ENCODE measurements around the gene DHX35. TPM values are rescaled to one million over a fixed set of nuclear protein-coding genes. Genes with fewer than 3 reads are reported as not detected.

Gene DHX35
- polyA plus RNA-seq, 4 donors, result 13.5 to 18.9 (median 16.4) TPM

DNA sequence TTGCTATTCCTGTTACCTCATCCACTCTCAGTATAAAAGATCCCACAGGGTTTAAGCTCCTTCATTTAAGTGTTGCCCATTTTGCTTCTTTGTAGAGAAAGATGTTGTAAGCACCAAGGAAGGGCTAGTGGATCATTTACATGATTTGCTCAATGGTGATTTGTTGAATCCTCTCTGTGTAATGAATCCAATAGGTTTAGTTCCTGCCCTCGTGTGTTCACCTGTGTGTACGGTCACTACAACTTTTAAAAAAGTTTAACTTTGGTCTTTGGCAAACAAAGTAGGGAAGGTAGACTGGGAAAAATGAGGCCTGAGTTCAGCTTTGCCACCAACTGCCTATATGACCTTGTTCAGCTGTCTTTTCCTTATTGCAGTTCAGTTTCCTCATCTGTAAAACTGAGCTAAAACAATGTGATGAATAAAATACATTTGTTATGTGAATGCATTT lies 51.5 kb downstream of the DHX35 start:
- DNase-seq (ENCODE audit: low read depth in 4 of 4, low spot score in 3 of 4), result no peak

DNA sequence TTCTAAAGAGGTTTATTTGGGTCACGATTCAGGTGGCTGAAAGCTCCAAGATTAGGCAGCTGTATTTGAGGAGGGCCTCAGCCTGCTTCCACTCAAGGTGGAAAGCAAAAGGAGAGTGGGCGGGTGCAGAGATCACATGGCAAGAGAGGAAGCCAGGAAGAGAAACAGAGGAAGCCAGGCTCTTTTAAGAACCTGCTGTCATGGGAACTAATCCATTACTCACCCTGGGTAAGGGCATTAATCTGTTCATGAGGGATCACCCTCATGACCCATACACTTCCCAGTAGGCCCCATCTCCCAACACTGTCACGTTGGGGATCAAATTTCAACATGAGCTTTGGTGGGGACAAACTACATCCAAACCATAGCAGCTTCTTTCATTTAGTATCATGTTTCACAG lies 53.9 kb downstream of the DHX35 start:
- DNase-seq (ENCODE audit: low read depth in 4 of 4, low spot score in 3 of 4), result no peak

DNA sequence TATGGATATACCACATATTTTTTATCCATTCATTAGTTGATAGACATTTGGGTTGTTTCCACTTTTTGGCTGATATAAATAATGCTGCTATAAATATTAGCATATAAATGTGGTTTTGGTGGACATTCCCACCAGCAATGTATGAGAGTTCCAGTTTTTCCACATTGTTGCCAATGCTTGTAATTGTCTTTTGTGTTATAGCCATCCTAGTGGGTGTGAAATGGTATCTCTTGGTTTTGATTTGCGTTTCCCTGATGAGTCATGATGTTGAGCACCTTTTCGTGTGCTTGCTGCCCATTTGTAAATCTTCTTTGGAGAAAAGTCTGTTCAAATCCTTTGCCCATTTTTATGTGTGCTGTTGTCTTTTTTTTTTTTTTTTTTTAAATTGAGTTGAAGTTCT lies 54.4 kb downstream of the DHX35 start:
- no peak for DNase-seq (ENCODE audit: low read depth in 4 of 4, low spot score in 3 of 4)

DNA sequence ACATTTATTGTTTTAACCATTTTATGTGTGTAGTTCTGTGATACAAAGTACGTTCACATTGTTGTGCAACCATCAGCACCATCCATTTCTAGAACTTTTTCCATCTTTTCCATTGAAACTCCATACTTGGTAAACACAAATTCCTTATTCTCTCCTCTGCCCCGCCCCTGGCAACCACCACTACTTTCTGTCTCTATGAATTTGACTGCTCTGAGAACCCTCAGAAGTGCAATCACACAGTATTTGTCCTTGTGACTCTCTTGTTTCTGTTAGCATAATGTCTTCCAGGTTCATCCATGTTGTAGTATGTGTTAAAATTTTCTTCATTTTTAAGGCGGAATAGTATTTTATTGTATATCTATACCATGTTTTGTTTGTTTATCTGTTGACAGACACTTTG lies 56.9 kb downstream of the DHX35 start:
- no peak for DNase-seq (ENCODE audit: low read depth in 4 of 4, low spot score in 3 of 4)

DNA sequence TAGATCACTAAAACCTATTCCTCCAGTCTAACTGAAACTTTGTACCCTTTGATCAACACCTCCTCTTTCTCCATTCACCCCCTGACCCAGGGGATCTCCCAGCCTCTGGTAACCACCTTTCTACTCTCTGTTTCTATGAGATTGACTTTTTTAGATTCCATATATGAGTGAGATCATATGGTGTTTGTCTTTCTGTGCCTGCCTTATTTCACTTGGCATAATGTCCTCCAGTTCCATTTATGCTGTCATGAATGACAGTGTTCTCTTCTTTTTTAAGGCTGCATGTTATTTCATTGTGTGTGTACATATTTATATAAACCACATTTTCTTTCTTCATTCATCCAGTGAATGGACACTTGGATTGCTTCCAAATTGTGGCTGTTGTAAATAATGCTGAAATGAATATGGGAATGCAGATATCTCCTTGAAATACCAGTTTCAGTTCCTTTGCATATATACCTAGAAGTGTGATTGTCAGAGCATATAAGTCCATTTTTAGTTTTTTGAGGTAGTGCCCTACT lies 57.7 kb downstream of the DHX35 start:
- no peak for DNase-seq (ENCODE audit: low read depth in 4 of 4, low spot score in 3 of 4)

DNA sequence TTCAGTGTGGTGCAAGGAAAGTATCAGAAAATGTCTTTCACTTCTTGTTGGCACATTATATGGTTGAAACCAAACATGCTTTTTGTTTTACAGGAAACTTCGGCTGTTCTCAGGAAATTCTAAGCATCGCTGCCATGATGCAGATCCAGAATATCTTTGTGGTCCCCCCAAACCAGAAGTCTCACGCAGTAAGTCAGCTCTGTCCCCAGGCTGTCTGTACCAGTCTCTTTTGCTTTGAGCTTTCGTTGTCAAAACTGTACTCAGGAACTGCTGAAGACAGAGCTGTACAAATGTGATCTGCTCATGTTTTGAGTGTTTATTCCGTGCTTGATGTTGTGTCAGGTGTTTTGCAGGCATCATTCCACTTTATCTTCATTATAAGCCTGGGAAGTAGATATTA lies 59.6 kb downstream of the DHX35 start:
- no peak for DNase-seq (ENCODE audit: low read depth in 4 of 4, low spot score in 3 of 4)

DNA sequence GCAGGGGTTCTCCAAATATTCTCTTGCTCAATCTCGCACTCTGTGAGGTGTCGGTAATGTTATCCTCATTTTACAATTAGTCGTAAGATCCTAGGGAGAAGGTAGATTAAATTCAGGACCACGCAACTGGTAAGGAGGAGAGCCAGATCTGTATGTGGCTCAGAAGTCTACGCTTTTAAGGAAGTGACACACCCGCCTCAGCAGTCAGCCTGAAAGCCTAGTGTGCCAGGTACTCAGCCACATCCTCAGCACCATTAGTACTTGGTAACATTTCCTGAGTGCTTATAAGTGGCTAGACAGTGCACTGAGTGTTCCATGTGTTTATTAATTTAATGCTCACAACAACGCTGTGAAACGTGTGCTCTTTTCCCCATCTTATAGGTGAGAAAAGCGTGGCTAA lies 63.7 kb downstream of the DHX35 start:
- no peak for DNase-seq (ENCODE audit: low read depth in 4 of 4, low spot score in 3 of 4)

DNA sequence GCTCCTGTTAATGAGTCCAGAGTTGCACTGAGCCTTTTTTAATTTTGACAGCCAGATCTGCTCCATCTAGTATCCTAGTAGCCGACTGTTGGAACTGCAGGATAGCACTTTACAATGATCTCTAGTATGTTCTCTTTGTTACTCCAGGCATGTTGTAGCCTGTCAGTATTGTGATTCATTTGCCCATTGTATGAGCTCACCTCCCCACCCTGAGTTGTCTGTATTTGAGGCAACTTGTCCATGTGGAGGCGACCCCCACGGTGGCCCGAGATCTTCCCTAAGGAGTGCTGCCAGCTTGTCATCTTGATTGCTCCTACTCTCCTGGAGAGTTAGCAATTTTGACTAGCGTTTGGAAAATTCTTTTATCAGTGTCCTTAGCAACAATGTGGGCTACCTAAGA lies 67.2 kb downstream of the DHX35 start:
- no peak for DNase-seq (ENCODE audit: low read depth in 4 of 4, low spot score in 3 of 4)

DNA sequence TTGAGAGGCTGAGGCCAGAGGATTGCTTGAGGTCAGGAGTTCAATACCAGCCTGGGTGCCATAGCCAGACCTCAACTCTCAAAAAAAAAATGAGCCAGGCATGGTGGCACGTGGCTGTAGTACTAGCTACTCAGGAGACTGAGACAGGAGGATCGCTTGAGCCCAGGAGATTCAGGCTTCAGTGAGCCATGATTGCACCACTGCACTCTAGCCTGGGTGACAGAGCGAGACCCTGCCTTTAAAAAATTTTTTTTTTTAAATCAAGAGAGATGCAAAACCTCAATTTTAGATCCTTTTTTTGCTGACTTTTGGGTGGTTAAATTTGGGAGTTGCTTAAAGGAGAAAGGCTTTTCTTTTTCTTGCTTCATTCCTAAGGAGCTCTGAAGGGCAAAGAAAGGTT lies 70.9 kb downstream of the DHX35 start:
- DNase-seq (ENCODE audit: low read depth in 4 of 4, low spot score in 3 of 4), result no peak

DNA sequence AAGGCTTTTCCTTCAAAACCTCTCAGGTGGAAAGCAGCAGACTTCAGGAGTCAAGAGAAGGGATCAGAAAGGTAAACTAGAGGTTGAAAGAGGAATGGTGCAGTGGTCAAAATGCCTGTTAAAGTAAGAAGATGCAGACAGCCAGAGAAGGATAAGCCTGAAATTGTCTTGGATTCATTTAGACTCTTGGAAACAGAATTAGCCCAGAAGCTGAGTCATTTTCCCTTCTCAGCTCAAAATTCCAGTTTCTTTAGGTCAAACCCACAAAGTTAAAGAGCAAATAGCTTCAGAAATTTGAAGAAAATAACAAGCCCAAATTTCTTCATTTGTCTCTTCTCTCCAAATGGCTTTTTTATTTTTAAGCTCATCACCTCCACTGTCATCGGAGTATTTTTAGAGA lies 73.9 kb downstream of the DHX35 start:
- no peak for DNase-seq (ENCODE audit: low read depth in 4 of 4, low spot score in 3 of 4)

DNA sequence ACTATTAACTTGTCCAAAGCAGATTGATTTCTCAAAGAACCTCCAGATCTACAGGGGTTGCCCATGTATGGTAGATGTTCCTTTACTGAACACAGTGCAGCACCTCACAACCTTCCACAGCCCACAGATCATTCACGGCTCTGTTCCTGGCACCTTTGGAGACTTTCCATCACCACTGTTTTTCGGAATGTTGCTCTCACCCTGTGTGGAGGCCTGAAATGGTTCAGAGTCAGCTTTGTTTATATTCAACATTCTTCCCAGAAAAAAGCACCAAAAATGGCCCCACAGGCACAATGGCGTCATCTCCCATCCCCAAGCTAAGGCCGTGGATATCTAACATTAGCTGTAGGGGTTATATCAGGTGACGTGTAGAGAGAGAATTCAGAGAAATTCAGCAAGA lies 74.7 kb downstream of the DHX35 start:
- DNase-seq (ENCODE audit: low read depth in 4 of 4, low spot score in 3 of 4), result no peak

DNA sequence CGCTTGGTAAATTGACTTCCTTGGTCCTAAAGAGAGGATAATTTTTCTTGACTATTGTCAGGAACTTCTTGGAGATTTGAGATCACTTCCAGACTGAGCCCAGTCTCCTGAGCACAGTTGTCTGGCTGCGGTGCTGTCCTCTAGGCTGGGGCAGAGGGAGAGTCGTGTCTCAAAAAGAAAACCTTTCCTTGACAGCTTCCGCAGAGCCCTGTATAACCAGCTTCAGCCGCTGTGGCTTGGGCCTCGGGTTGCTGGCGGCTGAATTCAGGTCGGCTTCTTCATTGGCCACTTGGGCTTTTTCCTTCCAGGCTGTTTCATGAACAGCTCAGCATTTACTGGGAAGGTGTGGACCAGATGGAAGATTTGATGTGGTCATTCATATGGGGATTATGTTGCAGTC lies 75.9 kb downstream of the DHX35 start:
- no peak for DNase-seq (ENCODE audit: low read depth in 4 of 4, low spot score in 3 of 4)

DNA sequence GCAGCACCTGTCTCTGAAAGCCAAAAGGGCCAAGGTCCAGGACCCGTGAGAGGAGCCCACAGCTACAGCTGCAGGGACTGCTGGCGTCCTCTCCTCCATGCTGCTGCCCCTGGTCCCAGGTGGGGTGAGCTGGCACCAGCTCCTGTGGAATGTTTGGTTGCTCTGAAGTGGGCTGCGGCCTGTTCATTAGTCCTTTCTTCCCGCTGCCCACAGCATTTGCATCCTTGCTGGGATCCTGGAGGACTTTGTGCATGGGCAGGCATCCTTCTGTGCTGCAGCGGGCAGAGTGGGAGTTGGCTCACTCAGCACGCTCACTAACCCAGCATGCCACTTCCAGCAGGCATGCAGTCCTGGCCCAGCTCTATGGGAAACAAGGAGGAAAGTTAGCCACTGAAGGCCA lies 76.4 kb downstream of the DHX35 start:
- no peak for DNase-seq (ENCODE audit: low read depth in 4 of 4, low spot score in 3 of 4)

DNA sequence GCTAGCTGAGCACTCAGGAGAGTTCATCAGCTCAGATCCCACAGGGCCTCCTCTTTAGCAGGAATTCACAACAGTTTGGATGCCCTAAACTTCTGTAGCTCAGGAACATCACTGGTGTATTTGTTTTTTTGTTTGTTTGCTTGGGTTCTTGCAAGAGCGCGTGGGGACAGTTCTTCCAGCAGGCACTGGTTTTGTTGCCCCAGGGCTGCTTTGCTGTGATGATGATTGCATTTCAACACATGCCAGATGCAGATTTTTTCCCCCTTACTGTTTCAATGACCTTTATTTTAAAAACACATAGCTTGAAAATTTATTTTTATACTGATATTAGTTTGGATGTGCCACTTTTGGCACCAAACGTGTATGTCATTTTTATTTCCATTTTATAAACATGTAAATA lies 77.1 kb downstream of the DHX35 start:
- DNase-seq (ENCODE audit: low read depth in 4 of 4, low spot score in 3 of 4), result no peak

DNA sequence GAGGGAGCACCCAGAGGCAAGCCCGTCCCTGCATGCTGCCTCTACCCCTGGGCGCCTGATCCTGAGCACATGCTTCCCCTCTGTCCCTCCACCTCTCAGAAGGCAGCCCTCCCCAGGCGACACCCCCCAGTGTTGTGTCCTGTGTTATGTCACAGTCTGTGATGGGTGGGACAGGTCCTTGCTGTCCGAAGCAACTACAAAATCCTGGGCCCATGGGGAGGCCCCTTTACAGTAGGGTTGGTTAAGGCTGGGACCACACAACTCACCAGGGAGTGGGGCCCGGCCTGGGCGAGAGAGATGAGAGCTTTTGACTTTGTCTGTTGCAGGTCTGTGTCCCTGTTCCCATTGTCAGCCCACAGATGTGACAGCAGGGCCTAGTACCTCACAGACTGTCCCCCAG lies 78.0 kb downstream of the DHX35 start:
- DNase-seq (ENCODE audit: low read depth in 4 of 4, low spot score in 3 of 4), result no peak

DNA sequence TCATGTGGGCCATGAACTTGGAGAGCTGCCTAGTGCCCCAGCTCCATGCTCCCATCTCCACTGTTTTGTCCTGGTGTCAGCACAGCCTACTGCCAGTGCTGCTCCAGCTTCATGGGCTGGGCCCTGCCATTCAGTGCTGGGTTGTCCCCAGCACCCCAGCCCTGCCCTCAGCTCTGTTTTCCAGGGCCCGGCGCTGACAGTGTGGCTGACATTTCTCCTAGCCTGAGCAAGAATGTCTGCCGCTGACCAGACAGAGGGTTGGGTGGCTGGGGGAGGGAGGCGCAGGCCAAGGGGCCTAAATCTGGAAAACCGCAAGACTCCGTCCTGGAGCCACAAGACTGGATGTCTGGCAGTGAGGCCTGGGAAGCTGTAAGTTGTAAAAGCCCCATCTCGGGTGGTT lies 78.9 kb downstream of the DHX35 start:
- no peak for DNase-seq (ENCODE audit: low read depth in 4 of 4, low spot score in 3 of 4)

DNA sequence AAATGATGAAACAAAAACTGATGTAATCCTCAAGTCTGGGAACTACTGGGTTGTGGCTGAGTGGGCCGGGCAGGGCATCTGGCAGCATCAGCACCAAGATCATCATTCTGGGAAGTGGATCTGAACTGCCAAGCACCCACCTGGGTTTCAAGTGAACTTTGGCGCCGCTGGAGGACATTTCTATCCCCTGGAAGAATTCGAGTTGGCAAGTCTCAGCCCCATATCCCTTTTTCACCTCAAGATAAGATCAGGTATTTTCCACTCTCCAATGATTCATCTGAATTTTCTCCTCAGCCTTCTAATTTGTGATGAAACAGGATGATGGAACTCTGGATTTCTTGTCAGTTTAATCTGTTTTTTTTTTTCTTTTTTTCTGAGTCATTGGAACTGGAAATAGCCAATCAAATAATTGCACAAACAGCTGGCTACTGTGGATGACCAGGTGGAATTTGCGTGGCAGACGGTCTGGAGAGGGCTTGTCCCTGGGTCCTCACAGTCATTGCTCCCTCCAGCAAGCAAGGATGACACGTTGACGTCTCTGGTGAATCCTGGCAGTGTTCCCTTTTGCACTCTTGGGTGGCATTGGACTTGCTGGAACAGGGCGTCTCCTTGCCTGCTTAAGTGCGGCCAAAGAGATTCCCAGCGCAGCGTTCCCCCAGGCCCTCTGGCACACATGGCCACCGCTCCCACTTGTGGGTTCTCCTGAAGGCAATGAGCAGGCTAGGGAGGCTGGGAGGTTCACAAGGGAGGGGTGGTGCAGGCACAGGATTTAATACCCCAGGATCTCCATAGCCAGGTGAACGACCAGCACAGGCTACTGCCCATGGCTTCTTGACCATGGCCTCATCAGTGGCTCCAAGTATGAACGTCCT lies 80.4 kb downstream of the DHX35 start:
- DNase-seq (ENCODE audit: low read depth in 4 of 4, low spot score in 3 of 4), result no peak

DNA sequence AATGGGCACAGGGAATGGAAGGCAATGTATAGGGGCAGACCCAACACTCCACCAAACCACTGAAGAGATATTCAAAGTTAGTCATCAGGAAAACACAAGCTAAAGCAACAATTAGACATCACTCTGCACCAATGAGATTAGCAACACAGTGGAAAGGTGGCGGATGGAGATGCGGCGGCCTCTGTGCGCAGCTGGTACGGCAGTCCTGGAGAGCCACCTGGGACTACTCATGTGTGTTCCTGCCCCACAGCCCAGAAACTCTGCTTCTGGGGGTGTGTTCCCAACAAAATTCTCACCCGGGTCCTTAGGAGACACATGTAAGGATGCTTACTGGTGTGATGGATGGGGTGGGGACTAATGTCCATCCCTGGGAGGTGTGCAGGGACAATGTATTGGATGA lies 82.4 kb downstream of the DHX35 start:
- no peak for DNase-seq (ENCODE audit: low read depth in 4 of 4, low spot score in 3 of 4)

DNA sequence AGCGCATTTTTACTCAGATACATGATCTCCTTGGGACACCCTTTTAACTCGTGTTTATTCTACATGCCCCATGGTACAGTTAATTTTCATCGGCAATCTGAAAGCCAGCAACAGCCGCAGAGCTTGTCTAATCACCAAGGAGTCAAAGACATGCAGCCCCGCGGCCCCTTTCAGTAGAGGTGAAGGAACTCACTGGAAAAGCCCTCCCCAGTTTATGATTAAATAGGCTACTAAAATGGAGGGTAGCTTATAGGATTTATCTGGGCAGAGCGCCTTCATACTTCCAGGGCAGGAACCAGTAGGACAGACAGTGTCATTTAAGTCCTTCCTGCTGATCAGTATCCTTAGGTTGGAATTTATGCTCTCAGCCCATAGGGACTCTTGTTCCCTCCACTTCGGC lies 83.5 kb downstream of the DHX35 start:
- no peak for DNase-seq (ENCODE audit: low read depth in 4 of 4, low spot score in 3 of 4)

DNA sequence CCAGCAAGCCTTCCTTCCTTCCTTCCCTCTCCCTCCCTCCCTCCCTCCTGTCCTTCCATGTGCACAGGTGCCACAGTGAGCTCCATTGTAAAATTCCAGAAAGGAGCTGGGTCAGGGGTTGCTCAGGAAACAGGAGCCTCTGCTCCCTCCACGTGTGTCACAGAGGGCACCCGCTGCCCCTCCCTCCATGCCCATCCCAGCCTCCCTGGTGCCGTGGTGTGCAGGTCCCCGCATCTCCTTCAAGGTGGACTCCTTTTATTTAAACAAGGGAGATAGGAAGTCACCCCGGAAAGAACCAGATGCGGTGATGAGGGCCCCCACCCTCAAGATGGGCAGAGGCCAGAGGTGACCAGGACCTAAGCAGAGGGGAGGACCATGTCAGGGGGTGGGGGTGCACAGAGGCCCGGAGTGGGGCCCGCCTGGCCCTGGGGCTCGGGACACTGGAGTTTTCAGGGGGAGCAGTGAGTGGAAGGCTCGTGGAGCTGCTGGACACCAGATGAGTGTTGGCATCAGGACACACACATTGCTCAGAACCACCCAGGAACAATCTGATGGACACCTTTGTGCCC lies 85.4 kb downstream of the DHX35 start:
- DNase-seq (ENCODE audit: low read depth in 4 of 4, low spot score in 3 of 4), result no peak

DNA sequence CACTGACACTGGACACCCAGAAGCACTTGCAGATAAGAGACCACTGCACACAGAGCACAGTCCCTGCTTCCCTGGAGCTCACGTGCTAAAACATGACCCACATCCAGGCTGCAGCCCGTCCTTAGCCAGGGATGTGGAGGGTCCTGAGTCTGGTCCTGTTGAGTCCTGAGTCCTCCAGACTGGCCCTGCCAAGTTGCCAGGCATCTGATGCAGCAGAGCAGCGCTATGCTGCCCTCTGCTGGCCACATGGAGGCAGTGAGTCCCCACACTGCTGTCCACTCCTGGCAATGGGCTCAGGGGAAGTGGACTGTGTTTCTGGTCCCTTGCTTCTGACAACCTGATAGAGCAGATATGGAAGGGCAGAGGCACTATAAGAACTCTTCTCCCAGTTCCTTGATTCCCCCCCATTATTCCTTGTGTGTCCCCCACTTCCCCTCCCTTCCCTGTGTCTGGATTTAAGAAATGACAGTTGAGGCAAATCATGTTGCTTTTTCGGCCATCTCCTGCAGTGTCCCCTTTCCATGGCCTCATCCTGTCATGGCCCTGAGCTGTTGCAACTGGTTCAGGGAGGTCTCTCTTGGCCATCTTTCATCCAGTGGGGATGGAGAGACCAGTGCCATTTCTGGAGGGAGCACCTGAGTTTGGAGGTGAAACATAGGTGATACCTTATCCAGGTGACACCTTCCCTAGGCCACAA lies 86.0 kb downstream of the DHX35 start:
- DNase-seq (ENCODE audit: low read depth in 4 of 4, low spot score in 3 of 4), result peak; percentile 31 to 48 (median 42)

DNA sequence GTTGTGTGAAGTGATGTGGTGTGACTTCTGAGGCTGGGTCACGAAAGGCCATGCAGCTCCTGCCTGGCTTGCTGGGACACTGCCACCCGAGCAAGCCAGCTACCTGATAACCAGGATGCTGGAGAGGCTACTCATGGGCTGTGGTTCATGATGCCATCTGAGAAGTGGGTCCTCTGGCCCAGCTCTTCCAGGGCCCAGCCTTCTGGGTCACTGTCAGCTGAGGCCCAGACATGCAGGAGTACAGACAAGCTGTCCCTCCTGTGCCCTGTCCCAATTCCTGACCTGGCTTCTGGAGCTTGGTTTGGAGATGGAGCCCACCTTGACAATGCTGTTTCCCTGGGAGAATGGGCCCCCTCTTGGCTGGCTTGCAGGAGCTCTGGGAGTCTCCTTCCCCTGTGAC lies 87.0 kb downstream of the DHX35 start:
- DNase-seq (ENCODE audit: low read depth in 4 of 4, low spot score in 3 of 4), result no peak

Data from left renal pelvis (tissue), 4 donors.